PC-3 (cell line): Measurements from ENCODE around the gene RAB17. TPM values are rescaled to one million over a fixed set of nuclear protein-coding genes. Genes with fewer than 3 reads are reported as not detected.

Experiments
- ATAC-seq: fragments of 200-7000 bp; cut with Tn5 transposase; 2 replicates; pipeline ENCODE4 v1.9.1; 2020; ENCODE audit warnings: mild to moderate bottlenecking, moderate library complexity
- BruUV-seq: library from RNA; stranded (reverse); fragments of 400-500 nt; replicated peaks from 2 replicates; lab custom pipeline; 2021; lab: Mats Ljungman, UMichigan
- CTCF ChIA-PET: fragments of 300-600 bp; sonication (Branson Sonifier 250); formaldehyde crosslinking; loops from one replicate; lab custom pipeline; 2022; ENCODE audit warnings: antibody characterized with exemption; lab: Charles Lee
- POLR2A ChIA-PET: fragments of 300-600 bp; sonication (Branson Sonifier 250); formaldehyde crosslinking; loops from one replicate; lab custom pipeline; 2022; ENCODE audit warnings: antibody characterized with exemption; ENCODE audit not compliant: unreplicated experiment; lab: Charles Lee
- DNase-seq: peaks from one replicate; pipeline ENCODE4 v3.0.0-alpha.2; 2015
- H2AFZ ChIP-seq: fragments of 300-600 bp; sonication (generic); 2 replicates; pipeline ENCODE4 v1.6.0; 2016; ENCODE audit warnings: antibody characterized with exemption, low read length
- H3F3A ChIP-seq: fragments of 300-600 bp; sonication (generic); one replicate; pipeline ENCODE4 v1.6.0; 2017; ENCODE audit warnings: antibody characterized with exemption, low read length, control low read depth, mild to moderate bottlenecking; ENCODE audit not compliant: unreplicated experiment
- H3K27ac ChIP-seq: fragments of 300-600 bp; sonication (generic); 2 replicates; pipeline ENCODE4 v1.5.1; 2016; ENCODE audit warnings: mild to moderate bottlenecking, low read length
- H3K27me3 ChIP-seq: fragments of 300-600 bp; sonication (generic); 2 replicates; pipeline ENCODE4 v1.6.1; 2016; ENCODE audit warnings: low read length, mixed read lengths
- H3K36me3 ChIP-seq: fragments of 300-600 bp; sonication (generic); 2 replicates; pipeline ENCODE4 v1.6.1; 2016; ENCODE audit warnings: low read depth, mixed run types, low read length, mixed read lengths
- H3K4me1 ChIP-seq: fragments of 300-600 bp; sonication (generic); 2 replicates; pipeline ENCODE4 v1.5.1; 2016; ENCODE audit warnings: low read length; ENCODE audit not compliant: insufficient read depth
- H3K4me2 ChIP-seq: fragments of 300-600 bp; sonication (generic); 2 replicates; pipeline ENCODE4 v1.6.0; 2016; ENCODE audit warnings: low read length
- H3K4me3 ChIP-seq: fragments of 300-600 bp; sonication (generic); 2 replicates; pipeline ENCODE4 v1.5.1; 2016; ENCODE audit warnings: mild to moderate bottlenecking, low read length, mixed read lengths
- H3K79me2 ChIP-seq: fragments of 300-600 bp; sonication (generic); 2 replicates; pipeline ENCODE4 v1.6.1; 2017; ENCODE audit warnings: low read length, mixed read lengths
- H3K9ac ChIP-seq: fragments of 300-600 bp; sonication (generic); 2 replicates; pipeline ENCODE4 v1.6.0; 2016; ENCODE audit warnings: mild to moderate bottlenecking, low read length
- H3K9me2 ChIP-seq: fragments of 300-600 bp; sonication (generic); replicated peaks from 2 replicates; pipeline ENCODE4 v1.6.1; 2016; ENCODE audit warnings: mixed run types, low read length, mixed read lengths
- H3K9me3 ChIP-seq: fragments of 300-600 bp; sonication (generic); 2 replicates; pipeline ENCODE4 v1.6.1; 2016; ENCODE audit warnings: low read length, mixed read lengths
- H4K20me1 ChIP-seq: fragments of 300-600 bp; sonication (generic); 2 replicates; pipeline ENCODE4 v1.6.1; 2016; ENCODE audit warnings: low read length, mixed read lengths
- EZH2 ChIP-seq: fragments of 300-600 bp; sonication (generic); IDR thresholded peaks from one replicate; pipeline ENCODE4 v1.6.1; 2017; ENCODE audit warnings: antibody characterized with exemption, mild to moderate bottlenecking, low read length; ENCODE audit not compliant: unreplicated experiment
- EZH2phosphoT487 ChIP-seq: fragments of 300-600 bp; sonication (generic); IDR thresholded peaks from 2 replicates; pipeline ENCODE4 v1.6.1; 2018; ENCODE audit warnings: mild to moderate bottlenecking, antibody characterized with exemption, low read length, borderline replicate concordance
- intact Hi-C: fragments of 100-400 bp; cut with micrococcal nuclease; formaldehyde crosslinking; loops from 2 replicates; pipeline ENCODE4 v1.9.0; 2023
- total RNA-seq: library from RNA; depleted of rRNA; stranded (reverse); fragments of >200 nt; gene quantifications from 2 replicates; pipeline ENCODE4 v1.2.3, GENCODE V29; 2014
- TF ChIP-seq, protein P1 (sequence below): fragments of 300-600 bp; sonication (generic); conservative IDR thresholded peaks from 2 replicates; pipeline ENCODE4 v1.5.1; 2017; ENCODE audit warnings: antibody characterized with exemption, low read depth, mild to moderate bottlenecking, low read length

The RAB17 gene
- total RNA-seq, 1 experiment from 2014 or later = 28.9 TPM

DNA sequence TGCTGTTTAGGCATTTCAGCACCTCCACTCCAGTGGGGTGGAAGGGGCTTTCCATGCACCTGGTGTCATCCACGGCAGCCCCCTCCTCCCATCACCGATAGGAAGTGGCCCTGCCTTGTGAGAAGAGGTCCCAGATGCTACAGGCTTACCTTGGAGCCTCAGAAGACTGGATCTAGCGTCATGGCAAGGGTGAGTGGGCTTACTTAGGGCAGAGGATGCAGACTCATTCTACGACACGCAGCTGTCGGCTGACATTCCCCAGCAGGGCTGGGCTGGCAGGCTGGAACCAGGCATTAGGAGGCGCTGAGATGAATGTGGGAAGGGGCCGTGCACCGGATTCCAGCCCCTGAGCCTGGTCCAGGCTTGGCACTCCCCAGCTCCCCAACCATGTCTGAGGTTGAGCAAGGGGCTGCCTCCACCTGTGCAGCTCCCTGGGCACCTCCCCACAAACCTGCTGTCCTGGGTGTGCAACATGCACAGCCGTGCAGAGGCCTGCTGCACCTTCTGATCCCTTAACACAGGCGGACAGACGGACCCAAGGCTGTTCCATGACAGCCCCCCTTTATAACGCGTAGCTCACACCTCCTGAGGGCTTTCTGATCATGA lies 25.9 kb downstream of the RAB17 start:
- H3K79me2 ChIP-seq = no peaks in the 10 kb centered on the region
- H4K20me1 ChIP-seq = no peaks in the 10 kb centered on the region
- H3K27ac ChIP-seq = no peak overlapping the region
- no peaks in the 10 kb centered on the region for H3K36me3 ChIP-seq
- H3K9ac ChIP-seq = no peak overlapping the region
- no peak for DNase-seq
- H3F3A ChIP-seq = no peaks in the 10 kb centered on the region
- no TSS peak for BruUV-seq
- no peak overlapping the region for H3K4me2 ChIP-seq
- TF ChIP-seq EZH2 (no peak), EZH2phosphoT487 (no peak)
- TF ChIP-seq, protein P1, sequence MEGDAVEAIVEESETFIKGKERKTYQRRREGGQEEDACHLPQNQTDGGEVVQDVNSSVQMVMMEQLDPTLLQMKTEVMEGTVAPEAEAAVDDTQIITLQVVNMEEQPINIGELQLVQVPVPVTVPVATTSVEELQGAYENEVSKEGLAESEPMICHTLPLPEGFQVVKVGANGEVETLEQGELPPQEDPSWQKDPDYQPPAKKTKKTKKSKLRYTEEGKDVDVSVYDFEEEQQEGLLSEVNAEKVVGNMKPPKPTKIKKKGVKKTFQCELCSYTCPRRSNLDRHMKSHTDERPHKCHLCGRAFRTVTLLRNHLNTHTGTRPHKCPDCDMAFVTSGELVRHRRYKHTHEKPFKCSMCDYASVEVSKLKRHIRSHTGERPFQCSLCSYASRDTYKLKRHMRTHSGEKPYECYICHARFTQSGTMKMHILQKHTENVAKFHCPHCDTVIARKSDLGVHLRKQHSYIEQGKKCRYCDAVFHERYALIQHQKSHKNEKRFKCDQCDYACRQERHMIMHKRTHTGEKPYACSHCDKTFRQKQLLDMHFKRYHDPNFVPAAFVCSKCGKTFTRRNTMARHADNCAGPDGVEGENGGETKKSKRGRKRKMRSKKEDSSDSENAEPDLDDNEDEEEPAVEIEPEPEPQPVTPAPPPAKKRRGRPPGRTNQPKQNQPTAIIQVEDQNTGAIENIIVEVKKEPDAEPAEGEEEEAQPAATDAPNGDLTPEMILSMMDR = no peak
- intact Hi-C loops = no loop called here
- no peaks in the 10 kb centered on the region for H3K9me3 ChIP-seq
- H3K4me1 ChIP-seq = no peaks in the 10 kb centered on the region
- no peaks in the 10 kb centered on the region for H3K27me3 ChIP-seq
- ChIA-PET POLR2A (interaction anchor here (0.7 kb wide), 1 partner anchor 212 kb away, joined by 3 read pairs; no protein-coding TSS in a partner anchor), CTCF (interaction anchor here (0.5 kb wide), 1 partner anchor 246 kb away, joined by 10 read pairs; no protein-coding TSS in a partner anchor)
- H3K9me2 ChIP-seq = no peaks in the 10 kb centered on the region
- no peak for ATAC-seq
- H3K4me3 ChIP-seq = no peak overlapping the region
- no peak overlapping the region for H2AFZ ChIP-seq

DNA sequence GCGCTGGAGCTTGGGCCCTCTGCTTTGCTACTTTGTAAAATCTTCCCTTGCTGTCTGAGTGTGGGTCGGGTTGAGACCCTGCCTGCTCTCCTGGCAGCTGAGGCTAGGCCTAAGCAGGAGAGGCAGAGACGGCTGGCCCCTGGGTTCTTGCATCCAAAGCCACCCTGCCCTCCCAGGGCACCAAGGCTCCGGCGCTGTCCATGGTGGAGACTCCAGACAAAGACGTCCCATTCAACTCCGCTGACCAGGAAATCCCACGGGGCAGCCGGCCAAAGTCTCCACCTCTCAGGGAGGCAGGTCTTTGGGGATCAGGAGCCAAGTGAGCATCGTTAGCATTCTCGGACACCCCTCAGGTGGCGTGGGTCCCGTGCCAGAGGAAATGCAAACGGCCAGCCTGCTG lies 26.7 kb downstream of the RAB17 start:
- TF ChIP-seq, protein P1 = no peak
- TF ChIP-seq EZH2phosphoT487 (no peak), EZH2 (no peak)
- H3K4me3 ChIP-seq = no peak overlapping the region
- H3K36me3 ChIP-seq = no peaks in the 10 kb centered on the region
- DNase-seq (no peak), ATAC-seq (no peak)
- no peaks in the 10 kb centered on the region for H3K4me1 ChIP-seq
- ChIA-PET CTCF (no interaction called here), POLR2A (no interaction called here)
- no TSS peak for BruUV-seq
- no peaks in the 10 kb centered on the region for H3K79me2 ChIP-seq
- H3K9me2 ChIP-seq = no peaks in the 10 kb centered on the region
- no peak overlapping the region for H2AFZ ChIP-seq
- no peaks in the 10 kb centered on the region for H3K27me3 ChIP-seq
- no peak overlapping the region for H3K9ac ChIP-seq
- H4K20me1 ChIP-seq = no peaks in the 10 kb centered on the region
- intact Hi-C loops = no loop called here
- H3K4me2 ChIP-seq = no peak overlapping the region
- H3K9me3 ChIP-seq = no peaks in the 10 kb centered on the region
- no peak overlapping the region for H3K27ac ChIP-seq
- H3F3A ChIP-seq = no peaks in the 10 kb centered on the region

DNA sequence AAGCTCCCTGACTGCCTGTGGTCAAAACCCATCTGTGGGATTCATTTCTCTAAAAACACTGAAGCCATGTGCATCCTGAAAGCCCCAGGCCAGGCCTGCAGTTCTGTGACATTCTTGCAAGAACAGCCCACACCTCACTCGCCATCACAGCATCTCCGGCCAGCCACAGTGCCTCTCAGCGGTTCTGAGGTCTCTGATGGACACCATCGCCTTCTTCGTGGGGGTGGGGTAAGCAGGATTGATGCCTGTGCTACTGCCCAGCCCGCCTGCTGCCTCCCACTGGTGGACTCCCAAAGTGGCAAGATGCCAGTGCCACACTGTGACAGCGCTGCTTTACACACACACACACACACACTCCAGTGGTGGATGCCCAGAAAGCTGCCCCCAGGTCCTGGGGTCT lies 29.3 kb downstream of the RAB17 start:
- Histone ChIP-seq H3F3A (no peaks in the 10 kb centered on the region), H3K4me2 (no peak overlapping the region), H3K79me2 (no peaks in the 10 kb centered on the region), H2AFZ (no peak overlapping the region), H3K27me3 (no peaks in the 10 kb centered on the region), H3K9ac (no peak overlapping the region), H3K4me3 (no peak overlapping the region), H3K9me3 (no peaks in the 10 kb centered on the region), H3K27ac (no peak overlapping the region), H4K20me1 (no peaks in the 10 kb centered on the region), H3K4me1 (no peaks in the 10 kb centered on the region), H3K9me2 (no peaks in the 10 kb centered on the region), H3K36me3 (0 out of 2 replicates have a peak, but pooled peaks cover 3% of the 10 kb centered on the region)
- POLR2A ChIA-PET = no interaction called here
- no TSS peak for BruUV-seq
- no peak for ATAC-seq
- no peak for TF ChIP-seq EZH2
- TF ChIP-seq, protein P1 = no peak
- no peak for TF ChIP-seq EZH2phosphoT487
- CTCF ChIA-PET = no interaction called here
- DNase-seq = no peak
- intact Hi-C loops = no loop called here
